Astrocyte (in vitro differentiated cells and primary cell): Measurements from ENCODE around the gene TRAF3IP3.

Source experiments
- CTCF ChIP-seq: IDR thresholded peaks from 2 replicates; pipeline ENCODE4 v1.5.1; 2011; ENCODE audit warnings: low read depth, mild to moderate bottlenecking, inconsistent platforms, low read length, moderate library complexity; ENCODE audit not compliant: insufficient read depth
- EZH2 ChIP-seq: IDR thresholded peaks from 2 replicates; pipeline ENCODE4 v1.6.1; 2012; ENCODE audit warnings: mild to moderate bottlenecking, low read length, inconsistent platforms; ENCODE audit not compliant: insufficient read depth

GRCh38 chr1:209741889-209742288, 14.0 kb upstream of the TRAF3IP3 start:
- TF ChIP-seq EZH2 (no peak), CTCF (no peak)
